Measurements from ENCODE around the gene ZNF343.

The ZNF343 gene

DNA sequence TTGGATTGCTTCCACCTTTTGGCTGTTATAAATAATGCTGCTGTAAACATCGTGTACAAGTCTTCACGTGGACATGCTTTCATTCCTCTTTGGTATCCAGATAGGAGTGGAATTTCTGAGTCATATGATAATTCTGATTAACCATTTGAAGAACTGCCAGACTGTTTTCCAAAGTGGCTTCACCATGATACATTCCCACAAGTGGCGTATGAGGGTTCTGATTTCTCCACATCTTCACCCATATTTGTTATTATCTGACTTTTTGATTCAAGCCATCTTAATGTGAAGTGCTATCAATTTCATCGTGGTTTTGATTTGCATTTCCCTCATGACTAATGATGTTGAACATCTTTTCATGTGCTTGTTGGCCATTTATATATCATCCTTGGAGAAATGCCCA lies 35.2 kb downstream of the ZNF343 start:
- no peak for DNase-seq (ENCODE audit: low read depth in 2 of 2)

DNA sequence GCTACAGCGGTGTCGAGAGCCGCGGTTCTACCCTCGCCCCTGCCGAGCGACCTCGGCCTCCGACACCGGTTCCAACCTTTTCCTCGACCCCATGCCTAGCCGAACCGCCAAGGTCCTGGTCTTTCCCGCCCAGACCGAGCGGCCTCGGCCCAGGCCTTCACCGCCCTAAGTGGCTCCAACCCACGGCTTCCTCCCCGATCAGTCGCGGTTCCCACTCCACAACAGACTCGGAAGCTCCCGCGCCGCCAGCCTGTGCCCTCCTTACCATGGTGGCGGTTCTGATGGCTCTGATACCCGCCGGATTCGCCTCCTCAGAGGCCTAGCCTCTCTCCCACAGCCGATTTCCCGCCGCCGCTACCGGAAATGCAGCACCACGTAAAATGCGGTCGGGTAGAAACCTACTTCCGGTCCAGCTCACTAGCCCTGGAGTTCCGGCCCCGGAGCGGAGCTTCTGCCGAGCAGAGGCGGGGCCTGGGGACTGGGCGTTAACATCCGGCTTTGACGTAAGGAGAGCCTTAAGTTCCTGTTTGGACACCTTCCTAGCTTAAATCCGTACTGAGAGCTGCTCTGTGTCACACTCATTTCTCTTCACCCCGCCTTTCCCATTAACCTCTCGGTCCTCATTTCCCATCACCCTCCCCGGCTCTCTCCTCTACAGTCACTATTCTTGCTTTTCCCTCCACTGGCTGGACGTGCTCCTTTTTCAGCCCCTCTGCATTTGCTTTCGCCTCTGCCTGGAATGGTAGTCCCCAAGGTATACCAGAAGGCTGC lies 38.1 kb downstream of the ZNF343 start, which contains the start of gene SNRPB:
SNRPB (minus strand) TSS at position 367 of the 771 bp plus-strand sequence; CDS start at position 268, 99 bp downstream.
- peak; percentile 93 to 94 for DNase-seq (ENCODE audit: low read depth in 2 of 2)

DNA sequence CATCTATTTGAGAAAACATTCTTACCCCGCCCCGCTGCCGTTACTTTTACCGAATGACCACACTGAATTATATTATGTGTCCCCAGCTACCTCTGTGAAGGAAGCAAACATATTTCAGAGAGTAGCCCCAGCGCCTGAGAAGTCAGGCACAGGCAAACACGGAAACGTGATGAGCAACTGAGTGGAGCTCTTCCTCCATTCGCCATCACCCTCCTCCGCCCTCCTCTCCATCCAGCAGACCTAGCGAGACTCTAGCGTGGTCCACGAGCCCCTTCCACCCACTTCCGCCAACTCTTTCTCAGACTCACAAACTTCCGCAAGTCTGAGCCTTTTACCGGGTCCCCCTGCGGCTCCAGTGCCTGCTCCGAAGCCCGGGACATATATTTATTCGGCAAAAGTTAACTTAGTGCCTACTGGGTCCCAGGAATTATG lies 38.7 kb downstream of the ZNF343 start:
- DNase-seq (ENCODE audit: low read depth in 2 of 2), result peak; percentile 28 to 42

DNA sequence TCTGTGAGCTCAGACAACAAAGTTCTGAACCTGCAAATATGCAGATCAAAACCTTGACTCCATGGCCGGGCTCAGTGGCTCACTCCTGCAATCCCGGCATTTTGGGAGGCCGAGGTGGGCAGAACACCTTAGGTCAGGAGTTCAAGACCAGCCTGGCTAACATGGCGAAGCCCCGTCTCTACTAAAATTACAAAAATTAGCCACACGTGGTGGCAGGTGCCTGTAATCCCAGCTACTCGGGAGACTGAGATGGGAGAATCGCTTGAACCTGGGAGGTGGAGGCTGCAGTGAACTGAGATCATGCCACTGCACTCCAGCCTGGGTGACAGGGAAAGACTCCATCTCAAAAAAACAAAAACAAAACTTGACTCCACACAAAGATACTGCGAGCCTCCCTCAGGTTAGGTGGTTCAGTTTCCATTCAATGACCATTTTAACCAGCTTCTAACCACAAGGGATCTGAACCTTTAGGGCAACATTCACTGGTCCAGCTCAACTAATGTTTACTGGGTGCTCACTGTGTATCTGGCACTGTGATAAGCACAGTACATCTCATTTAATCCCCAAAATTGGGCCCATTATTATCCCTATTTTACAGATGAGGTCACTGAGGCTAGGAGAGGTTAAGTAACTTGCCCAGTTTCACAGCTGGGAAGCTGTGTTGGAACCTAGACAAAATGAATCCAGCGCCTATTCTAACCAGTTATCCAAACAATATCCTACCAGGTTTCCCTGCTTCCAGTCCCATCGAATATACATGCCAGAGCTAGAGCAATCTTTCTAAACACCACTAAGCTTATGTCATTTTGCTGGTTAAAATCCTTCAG lies 39.9 kb downstream of the ZNF343 start:
- no peak for DNase-seq (ENCODE audit: low read depth in 2 of 2)

DNA sequence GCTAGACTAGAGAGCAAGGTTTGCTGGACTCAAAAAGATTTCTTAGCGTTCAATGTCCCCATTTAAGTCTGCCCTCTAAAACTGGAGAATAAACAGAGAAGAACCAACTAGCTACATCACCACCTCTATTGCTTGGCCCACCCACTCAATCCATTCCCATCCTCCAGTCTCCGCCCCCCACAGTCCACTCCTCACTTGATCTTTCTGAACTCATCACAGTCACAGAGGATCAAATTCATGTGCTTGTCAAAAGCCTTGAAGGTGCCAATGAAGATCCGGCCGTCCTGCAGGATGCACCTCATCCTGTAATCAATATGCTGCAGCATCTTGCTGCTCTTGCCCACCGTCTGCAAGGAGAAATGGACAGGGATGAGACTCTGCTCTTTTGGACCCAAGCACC lies 41.3 kb downstream of the ZNF343 start:
- no peak for DNase-seq (ENCODE audit: low read depth in 2 of 2)

DNA sequence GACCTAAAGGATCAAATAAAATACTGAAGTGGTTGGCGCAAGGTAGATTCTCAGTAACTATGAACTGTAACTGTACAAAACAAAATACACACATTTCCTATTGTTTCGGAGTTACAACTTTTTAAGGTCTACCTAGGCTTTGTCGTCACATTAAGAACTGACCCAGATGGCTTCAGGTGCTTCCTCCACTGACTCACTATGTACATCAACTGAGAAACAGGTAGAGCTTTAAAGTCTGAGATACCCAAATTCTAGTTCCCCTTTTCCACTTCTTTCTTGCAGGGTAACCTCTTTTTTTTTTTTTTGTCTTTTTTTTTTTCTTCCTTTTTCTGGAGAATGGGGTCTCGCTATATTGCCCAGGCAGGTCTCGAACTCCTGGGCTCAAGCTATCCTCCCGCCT lies 43.6 kb downstream of the ZNF343 start:
- DNase-seq (ENCODE audit: low read depth in 2 of 2), result no peak

DNA sequence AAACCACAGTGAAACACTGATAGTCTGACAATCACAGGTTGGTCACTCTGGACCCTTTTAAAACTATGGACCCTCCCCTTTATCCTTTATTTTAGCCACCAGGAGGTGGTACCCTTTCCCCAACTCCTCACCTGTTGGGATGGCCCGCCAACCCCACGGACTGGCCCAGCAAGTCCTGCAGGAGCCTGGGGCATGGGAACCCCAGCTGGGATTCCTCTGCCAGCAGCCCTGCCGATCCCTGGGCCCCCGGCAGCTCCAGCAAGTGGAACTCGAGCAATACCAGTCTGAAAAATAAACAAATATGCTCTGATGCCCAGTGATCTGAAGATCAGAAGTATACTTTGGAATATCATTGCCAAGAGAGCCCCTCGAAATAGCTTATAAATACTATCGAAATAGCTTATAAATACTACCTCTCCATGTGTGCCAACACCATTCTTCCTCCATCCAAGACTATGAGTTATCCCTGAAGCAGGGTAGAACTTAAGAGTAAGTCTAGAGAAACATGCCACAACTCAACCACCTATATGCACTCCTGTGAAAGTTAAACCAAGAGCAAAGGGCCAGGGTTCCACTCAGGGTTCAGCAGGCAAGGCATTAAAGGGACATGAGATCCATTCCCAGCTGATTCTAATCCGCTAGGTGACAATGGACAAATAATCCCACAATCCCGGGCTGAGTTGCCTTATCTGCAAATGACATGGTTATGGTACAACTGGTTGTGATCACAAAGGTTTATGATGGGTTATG lies 44.9 kb downstream of the ZNF343 start:
- no peak for DNase-seq (ENCODE audit: low read depth in 2 of 2)

DNA sequence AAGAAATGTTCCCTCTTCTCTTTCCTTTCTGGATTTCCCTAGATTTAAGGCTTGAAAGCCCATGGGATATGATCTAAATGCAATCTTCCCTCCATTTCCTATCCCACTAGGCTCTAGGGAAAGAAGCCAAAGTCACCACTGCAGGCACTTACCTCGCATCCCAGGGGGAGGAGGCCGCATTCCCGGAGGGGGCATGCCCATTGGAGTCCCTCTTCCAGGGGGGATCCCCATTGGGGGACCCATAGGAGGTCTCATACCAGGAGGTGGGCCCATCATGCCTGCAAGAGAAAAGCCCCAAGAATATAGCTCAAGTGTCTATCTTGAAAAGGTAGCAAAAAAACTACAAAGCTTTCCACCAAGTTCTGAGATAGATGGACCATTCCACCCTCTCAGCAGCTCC lies 46.2 kb downstream of the ZNF343 start:
- DNase-seq (ENCODE audit: low read depth in 2 of 2), result no peak

DNA sequence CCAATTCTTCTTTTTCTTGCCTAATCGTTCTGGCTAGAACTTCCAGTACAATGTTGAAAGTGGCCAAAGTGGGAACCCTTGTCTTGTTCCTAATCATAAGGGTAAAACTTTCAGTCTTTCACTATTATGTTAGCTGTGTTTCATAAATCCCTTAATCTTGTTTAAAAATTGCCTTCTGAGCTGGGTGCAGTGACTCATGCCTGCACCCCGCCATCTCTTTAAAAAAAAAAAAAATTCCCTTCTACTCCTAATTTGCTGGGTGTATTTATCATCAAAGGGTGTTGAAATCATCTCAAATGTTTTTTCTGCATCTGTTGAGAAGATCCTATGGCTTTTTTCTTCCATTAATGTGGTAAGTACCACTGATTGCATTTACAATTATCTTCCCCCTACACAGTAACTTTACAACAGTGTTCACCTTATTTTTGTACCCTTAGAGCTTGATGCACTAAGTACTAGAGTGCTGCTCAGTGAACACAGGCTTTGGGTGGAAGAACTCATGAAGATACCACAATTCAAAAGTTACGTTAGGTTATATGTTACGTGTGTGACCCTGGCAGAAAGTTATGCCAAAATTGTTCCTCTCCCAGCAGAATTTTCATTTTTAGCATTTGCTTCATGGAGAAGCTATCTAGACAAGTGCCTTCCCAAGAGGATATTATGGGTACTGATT lies 47.8 kb downstream of the ZNF343 start:
- DNase-seq (ENCODE audit: low read depth in 2 of 2), result no peak

DNA sequence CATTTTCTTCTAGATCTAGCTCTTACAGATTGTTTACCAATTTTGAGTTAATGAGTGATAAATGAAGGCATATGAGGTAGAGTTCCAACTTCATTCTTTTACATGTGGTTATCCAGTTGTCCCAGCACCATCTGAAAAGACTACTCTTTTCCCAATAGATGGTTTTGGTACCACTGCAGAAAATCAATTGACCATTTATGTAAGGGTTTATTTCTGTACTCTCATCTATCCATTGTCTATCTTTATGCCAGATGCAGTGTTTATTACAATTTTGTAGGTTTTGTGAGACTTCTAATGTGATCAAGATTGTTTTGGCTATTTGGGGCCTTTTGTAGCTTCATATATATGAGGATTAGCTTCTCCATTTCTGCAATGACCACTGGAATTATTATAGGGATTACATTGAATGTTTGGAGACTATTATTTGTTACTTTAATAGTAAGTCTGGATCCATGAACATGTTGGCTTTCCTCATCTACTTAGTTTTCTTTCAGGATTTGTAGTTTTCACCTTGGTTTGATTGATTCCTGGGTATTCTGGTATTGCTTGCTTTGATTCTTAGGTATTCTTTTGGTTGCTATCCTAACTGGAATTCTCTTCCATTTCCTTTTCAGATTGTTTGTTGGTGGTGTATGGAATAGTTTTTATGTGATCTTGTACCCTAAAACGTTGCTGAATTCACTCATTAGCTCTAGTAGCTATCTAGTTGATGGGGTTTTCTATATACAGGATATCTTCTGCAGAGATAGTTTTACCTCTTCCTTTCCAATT lies 48.5 kb downstream of the ZNF343 start:
- no peak for DNase-seq (ENCODE audit: low read depth in 2 of 2)

DNA sequence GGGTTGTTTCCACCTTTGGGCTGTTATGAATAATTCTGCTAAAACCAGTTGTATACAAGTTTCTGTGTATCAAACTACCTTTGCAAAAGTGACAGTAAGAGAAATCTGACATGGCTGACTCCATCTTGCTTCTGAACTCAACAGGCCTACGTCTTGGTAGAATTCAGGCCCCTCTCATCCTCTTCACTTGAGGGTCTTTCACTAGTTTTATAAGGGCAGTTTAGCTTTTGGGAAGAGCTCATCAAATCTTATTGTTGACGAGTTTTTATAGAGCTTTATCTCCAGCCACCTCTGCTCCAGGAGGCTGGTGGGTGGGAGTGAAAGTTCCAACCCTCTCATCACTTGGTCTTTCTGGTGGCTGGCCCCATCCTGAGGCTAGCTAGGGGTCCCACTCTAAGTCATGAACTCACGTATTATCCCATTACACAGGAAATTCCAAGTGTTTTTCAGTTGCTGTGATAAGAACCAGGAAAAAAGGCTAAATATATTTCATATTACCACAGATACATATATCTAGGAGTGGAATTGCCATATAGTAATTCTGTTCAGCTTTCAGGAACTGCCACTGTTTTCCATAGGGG lies 49.7 kb downstream of the ZNF343 start:
- no peak for DNase-seq (ENCODE audit: low read depth in 2 of 2)

DNA sequence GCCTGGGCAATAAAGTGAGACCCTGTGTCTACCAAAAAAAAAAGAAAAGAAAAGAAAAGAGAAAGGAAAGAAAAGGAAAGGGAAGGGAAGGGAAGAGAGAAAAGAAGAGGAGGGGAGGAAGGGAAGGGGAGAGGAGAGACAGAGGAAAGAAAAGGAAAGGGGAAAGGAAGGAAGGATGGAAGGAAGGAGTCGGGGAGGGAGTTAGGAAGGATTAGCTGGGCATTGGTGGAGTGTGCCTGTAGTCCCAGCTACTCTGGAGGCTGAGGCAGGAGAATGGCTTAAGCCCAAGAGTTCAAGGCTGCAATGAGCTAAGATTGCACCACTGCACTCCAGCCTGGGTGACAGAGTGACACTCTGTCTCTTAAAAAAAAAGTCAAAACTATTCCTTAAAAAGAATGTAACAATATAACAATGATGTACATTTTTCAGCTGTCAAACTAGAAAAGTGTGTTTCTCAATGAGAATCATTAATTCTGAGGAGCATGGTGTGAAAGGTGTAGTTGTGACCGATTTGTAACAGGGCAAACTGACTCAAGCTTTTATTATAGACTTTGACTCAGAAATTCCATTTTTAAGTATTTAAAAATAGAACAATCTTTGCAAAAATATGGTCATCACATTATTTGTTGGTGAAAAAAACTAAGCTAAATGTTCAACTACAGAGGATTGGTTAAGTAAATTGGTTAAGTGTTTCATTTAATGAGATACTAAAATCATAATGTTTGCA lies 52.8 kb downstream of the ZNF343 start:
- DNase-seq (ENCODE audit: low read depth in 2 of 2), result no peak

DNA sequence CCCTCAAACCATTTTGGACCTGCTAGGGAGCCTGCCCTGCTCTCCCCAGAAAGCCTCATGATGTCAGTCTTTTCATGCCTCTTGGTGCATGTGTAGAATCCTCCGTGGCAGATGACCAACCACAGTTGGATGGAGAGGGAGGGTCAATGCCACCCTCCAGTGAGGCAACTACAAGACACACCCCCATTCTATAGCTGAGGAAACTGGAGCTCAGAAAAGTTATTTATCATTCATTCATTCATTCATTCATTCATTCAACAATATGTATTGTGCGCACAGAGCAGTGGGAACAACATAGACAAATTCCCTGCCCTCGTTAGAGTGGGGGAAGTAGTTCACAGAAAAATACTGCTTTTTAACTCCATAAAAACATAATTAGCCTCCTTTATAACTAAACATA lies 54.9 kb downstream of the ZNF343 start:
- no peak for DNase-seq (ENCODE audit: low read depth in 2 of 2)

DNA sequence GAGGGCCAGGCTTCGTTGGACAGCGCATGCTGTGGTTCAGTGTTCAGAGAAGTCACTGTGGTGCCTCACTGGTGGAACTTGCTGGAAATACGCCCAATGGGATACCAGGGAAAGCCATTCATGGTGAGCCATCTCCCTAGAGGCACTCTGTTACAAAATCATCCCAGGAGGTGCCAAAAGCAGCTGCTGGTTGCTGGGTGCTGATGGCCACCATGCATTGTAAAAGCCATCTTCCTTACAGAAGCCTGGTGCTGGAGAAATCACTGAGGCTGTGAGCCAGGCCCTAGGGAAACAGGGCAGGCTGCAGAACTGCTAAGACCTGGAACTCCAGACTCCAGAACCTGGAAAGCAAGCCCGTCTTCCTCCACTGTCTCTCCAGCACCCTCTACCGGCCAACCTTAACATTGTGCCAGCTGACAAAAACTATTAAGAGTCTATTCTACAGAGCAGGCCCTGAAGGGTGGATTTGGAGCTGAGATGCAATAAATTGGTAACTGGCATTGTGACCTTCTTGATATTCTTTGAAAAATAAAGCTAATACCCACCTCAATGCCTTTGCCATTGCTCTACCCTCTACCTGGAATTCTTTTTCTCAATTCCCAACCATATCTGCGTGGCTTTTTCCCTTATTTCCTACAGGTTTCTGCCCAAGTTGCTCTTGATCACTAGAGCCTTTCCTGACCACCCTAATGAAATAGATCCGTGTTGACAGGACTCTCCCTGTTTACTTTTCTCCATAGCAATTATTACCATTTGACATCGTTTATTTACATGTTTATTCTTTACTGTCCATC lies 56.6 kb downstream of the ZNF343 start:
- DNase-seq (ENCODE audit: low read depth in 2 of 2), result peak; percentile 14 to 21

DNA sequence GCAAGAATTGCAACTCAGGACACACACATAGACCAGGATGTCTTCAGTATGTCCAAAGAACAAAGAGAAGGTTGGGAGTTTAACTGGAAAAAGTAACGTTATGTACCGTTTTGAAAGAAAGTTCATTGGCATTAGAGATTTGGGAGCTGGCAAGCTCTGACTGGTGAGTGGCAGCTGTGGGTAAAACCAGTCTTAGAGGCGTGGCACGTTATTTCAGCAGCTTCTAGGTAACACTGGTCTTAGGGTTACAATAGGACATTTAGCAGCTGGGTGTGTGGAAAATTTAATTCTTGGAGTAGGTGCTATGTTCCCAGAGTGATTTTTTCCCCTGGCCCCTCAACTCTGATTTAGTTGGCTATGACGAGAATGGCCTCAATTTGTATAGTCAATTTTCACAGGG lies 57.3 kb downstream of the ZNF343 start:
- DNase-seq (ENCODE audit: low read depth in 2 of 2), result no peak

DNA sequence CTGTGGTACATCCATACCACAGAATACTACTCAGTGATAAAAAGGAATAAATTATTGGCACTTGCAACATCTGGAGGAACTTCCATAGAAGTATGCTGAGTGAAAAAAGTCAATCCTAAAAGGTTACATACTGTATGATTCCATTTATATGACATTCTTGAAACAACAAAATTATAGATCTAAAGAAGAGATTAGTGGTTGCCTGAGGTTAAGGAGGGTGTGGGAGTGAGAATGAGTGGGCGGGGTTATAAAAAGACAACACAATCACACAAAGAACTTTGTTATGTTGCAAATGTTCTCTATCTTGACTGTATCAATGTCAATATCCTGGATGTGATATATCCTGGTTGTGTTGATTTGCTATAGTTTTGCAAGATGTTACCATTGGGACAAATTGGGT lies 59.3 kb downstream of the ZNF343 start:
- no peak for DNase-seq (ENCODE audit: low read depth in 2 of 2)

DNA sequence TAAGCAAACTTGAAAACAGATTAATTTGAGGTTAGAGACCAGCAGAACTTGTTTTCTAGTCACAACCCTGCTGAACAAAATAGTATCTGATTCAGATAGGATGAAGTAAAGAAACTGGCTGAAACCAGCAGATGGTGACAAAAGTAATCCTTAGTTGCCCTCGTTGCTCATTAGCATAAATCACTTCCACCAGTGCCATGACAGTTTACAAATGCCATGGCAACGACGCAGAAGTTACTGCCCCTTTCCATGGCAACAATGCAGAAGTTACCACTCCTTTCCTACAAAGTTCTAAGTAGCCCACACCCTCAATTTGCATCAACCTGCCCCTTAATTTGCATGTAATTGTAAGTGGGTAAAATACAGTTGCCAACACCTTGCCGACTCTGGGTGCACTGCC lies 61.9 kb downstream of the ZNF343 start:
- DNase-seq (ENCODE audit: low read depth in 2 of 2), result no peak

Data from activated CD8-positive, alpha-beta memory T cell treated with anti-CD3 and anti-CD28 coated beads for 4 hours (primary cell).